ENCODE measurements around the gene PREPL. TPM values are rescaled to one million over a fixed set of nuclear protein-coding genes. Genes with fewer than 3 reads are reported as not detected.

The PREPL gene
- total RNA-seq, 2 donors from 2014 or later, result 29.6 to 35.6 TPM

DNA sequence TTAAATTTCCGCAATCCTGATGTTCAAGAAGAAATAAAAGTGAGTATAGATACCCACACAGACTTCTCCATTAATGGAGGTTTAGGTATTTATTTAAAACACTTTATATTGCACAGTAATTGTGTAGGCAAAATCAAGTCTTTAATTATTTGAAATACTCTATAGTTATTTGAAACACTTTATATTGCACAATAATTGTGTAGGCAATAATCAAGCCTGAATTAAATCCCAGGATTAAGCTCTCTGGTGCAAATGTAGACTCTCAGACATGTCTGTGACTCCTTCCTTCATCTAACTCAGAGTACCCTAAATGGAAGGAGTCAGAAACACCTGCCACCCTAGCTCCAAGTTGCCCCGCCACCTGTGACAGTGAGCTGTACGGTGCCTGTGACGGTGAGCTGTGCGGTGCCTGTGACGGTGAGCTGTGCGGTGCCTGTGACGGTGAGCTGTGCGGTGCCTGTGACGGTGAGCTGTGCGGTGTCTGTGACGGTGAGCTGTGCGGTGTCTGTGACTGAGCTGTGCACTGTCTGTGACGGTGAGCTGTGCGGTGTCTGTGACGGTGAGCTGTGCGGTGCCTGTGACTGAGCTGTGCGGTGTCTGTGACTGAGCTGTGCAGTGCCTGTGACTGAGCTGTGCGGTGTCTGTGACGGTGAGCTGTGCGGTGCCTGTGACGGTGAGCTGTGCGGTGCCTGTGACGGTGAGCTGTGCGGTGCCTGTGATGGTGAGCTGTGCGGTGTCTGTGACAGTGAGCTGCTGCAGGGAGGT, 75.0 kb downstream of the PREPL start:
- H3K4me1 ChIP-seq, result peaks cover 6% of the 10 kb centered on the region
- H3K9ac ChIP-seq (ENCODE audit: low read depth in 2 of 2, low read length in 2 of 2), result no peak overlapping the region
- no peak for DNase-seq
- TF ChIP-seq, protein P1, sequence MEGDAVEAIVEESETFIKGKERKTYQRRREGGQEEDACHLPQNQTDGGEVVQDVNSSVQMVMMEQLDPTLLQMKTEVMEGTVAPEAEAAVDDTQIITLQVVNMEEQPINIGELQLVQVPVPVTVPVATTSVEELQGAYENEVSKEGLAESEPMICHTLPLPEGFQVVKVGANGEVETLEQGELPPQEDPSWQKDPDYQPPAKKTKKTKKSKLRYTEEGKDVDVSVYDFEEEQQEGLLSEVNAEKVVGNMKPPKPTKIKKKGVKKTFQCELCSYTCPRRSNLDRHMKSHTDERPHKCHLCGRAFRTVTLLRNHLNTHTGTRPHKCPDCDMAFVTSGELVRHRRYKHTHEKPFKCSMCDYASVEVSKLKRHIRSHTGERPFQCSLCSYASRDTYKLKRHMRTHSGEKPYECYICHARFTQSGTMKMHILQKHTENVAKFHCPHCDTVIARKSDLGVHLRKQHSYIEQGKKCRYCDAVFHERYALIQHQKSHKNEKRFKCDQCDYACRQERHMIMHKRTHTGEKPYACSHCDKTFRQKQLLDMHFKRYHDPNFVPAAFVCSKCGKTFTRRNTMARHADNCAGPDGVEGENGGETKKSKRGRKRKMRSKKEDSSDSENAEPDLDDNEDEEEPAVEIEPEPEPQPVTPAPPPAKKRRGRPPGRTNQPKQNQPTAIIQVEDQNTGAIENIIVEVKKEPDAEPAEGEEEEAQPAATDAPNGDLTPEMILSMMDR (IDR thresholded peaks at IDR 0.05), result no peak
- intact Hi-C loops (cut with DNase I), result no loop called here
- no peak overlapping the region for H3K4me3 ChIP-seq
- H3K36me3 ChIP-seq, result no peaks in the 10 kb centered on the region
- no peaks in the 10 kb centered on the region for H3K9me3 ChIP-seq
- no peak overlapping the region for H3K27ac ChIP-seq
- H3K27me3 ChIP-seq, result no peaks in the 10 kb centered on the region

DNA sequence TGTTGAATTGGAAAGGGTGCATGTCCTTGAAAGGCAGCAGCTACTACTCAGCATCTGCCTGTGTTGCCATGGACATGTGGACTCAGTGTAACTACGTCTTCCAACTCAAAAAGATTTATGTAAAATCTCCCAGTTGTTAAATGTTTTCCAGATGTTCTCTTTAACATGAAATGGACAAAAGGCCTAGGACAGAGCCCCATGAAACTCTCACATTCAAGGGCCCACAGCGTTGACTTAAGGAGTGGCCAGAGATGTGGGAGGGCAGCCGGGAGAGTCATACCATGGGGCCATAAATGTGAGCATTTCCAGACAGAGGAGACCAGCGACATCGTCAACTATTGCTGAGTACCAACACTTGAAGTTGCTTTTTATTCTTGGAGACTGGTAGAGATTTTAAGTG, 76.1 kb downstream of the PREPL start:
- Histone ChIP-seq H3K4me3 (no peak overlapping the region), H3K27ac (no peak overlapping the region), H3K36me3 (no peaks in the 10 kb centered on the region), H3K4me1 (no peaks in the 10 kb centered on the region), H3K9me3 (no peaks in the 10 kb centered on the region), H3K9ac (ENCODE audit: low read depth in 2 of 2, low read length in 2 of 2) (no peak overlapping the region), H3K27me3 (no peaks in the 10 kb centered on the region)
- TF ChIP-seq, protein P1 (IDR thresholded peaks at IDR 0.05), result no peak
- DNase-seq, result no peak
- intact Hi-C loops (cut with DNase I), result no loop called here

DNA sequence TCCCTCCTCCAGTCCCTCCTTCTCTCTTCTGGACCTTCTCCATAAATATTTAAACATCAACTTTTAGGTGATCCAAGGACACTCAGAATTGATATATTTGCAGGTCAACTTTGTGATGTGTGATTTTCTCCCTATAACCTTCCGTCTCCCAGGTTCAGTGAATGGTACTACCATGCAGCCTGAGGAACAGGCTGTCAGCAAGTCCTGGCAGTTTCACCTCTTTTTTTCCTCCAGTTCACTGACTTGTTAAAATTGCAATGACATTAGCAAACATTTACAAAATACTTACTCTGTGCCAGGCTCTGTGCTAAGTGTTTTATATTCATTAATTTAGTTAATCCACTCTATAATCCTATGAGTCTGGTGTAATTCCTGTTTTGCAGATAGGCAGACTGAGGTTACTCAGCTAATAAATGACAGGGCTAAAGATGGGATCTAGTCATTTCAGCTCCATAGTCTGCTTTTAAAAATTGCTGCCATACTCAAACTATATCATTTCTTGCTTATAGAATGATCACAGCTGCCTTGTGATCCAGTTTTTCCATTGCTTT, 78.1 kb downstream of the PREPL start:
- H3K4me1 ChIP-seq, result no peaks in the 10 kb centered on the region
- no peaks in the 10 kb centered on the region for H3K27me3 ChIP-seq
- DNase-seq, result no peak
- TF ChIP-seq, protein P1 (IDR thresholded peaks at IDR 0.05), result no peak
- intact Hi-C loops (cut with DNase I), result no loop called here
- H3K9me3 ChIP-seq, result no peaks in the 10 kb centered on the region
- no peak overlapping the region for H3K27ac ChIP-seq
- no peak overlapping the region for H3K4me3 ChIP-seq
- no peaks in the 10 kb centered on the region for H3K36me3 ChIP-seq
- H3K9ac ChIP-seq (ENCODE audit: low read depth in 2 of 2, low read length in 2 of 2), result no peak overlapping the region

DNA sequence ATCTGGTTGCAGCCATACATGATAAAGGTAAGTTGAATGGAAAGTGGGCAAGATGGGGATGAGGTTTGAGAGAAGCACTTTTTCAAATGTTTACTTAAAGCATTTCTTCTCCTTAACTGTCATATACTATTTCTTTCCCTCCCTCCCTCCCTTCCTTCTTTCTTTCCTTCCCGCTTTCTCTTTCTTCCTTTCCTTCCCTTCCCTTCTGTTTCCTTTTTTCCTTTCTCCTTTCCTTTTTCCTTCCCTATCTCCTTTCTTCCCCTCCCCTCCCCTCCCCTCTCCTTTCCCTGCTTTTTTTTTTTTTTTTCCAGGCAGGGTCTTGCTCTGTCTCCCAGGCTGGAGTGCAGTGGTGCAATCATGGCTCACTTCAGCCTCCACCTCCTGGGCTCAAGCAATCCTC, 80.4 kb downstream of the PREPL start:
- Histone ChIP-seq H3K27ac (no peak overlapping the region), H3K4me3 (no peak overlapping the region), H3K4me1 (no peaks in the 10 kb centered on the region), H3K27me3 (no peaks in the 10 kb centered on the region), H3K36me3 (no peaks in the 10 kb centered on the region), H3K9ac (ENCODE audit: low read depth in 2 of 2, low read length in 2 of 2) (no peak overlapping the region), H3K9me3 (no peaks in the 10 kb centered on the region)
- DNase-seq, result no peak
- intact Hi-C loops (cut with DNase I), result no loop called here
- TF ChIP-seq, protein P1 (IDR thresholded peaks at IDR 0.05), result no peak

DNA sequence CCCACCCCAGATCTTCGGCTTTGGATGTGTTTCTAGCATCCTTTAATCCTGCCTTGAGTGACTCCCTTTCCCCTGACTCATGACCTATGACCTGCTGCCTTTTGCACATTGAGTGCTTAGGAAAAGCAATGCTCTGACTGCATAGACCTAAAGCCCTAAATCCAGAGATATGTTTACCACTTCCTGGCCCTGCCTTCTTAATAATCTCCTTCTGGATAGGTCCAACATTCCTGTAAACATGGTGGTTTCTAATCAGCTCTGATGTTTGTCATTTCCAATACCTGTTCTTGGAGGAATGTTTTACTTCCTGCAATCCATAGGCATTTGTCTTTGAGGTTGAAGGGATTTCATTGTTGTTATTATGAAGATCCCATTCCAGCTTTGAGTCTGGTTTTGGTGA, 83.8 kb downstream of the PREPL start:
- Histone ChIP-seq H3K27me3 (no peaks in the 10 kb centered on the region), H3K4me3 (no peak overlapping the region), H3K9ac (ENCODE audit: low read depth in 2 of 2, low read length in 2 of 2) (peak overlapping the region in 1 of 2 donors; percentile 3), H3K27ac (no peak overlapping the region), H3K4me1 (no peaks in the 10 kb centered on the region), H3K9me3 (no peaks in the 10 kb centered on the region), H3K36me3 (no peaks in the 10 kb centered on the region)
- intact Hi-C loops (cut with DNase I), result no loop called here
- TF ChIP-seq, protein P1 (IDR thresholded peaks at IDR 0.05), result no peak
- DNase-seq, result no peak

Measured in colonic mucosa (tissue), 4 donors.